ENCODE measurements around the gene FYCO1.

FYCO1 gene

GRCh38 chr3:45987368-45988291 is 8.0 kb downstream of the FYCO1 start:
- peak in 33 of 42 donors; percentile 10 to 74 (median 50) for DNase-seq
- intact Hi-C loops (cut with DNase I) = no loop called here

- intact Hi-C loops (cut with DNase I) = no loop called here
- DNase-seq = no peak
Observed at GRCh38 chr3:45986303-45986982, 9.2 kb downstream of the FYCO1 start.

DNA sequence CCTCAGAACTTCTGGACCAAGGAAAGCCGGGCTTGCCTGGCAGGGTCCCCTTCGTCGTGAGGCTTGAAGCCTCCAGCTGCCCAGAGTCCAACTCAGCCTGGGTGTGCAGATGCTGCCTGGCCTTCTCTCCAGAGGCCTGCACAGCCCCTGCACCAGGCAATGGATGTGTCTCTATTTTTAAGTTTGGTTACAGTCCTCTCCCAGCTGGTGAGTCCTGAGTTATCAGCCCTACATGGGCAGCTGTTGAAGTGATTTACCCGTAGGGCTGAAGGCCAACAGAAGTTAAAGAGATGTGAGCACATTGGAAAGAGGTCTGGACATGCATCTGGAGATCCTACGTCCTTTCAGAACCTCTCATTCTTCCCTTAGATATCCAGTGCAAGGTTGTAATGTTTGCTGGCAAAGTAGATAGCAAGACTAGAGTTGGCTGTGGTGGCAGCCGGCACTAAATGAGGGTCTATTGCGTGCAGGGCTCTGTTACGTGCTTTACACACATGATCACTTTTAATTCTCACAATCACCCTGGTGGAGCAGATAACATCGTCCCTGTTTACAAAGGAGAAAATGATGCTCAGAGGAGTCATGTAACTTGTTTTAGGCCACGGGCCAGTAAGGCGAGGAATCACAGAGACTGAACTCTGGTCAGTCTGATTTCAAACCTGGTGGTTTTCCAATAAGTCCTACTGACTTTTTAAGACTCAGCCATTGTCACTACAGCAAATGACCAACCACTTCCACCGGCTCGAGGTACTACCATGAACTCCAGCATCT is 9.9 kb downstream of the FYCO1 start:
- intact Hi-C loops (cut with DNase I) = no loop called here
- DNase-seq = no peak

- DNase-seq = no peak
- intact Hi-C loops (cut with DNase I) = no loop called here
Observed at GRCh38 chr3:45984331-45985312, 11.0 kb downstream of the FYCO1 start.

- no peak for DNase-seq
- intact Hi-C loops (cut with DNase I) = no loop called here
Observed at GRCh38 chr3:45983770-45984169, 11.9 kb downstream of the FYCO1 start.

DNA sequence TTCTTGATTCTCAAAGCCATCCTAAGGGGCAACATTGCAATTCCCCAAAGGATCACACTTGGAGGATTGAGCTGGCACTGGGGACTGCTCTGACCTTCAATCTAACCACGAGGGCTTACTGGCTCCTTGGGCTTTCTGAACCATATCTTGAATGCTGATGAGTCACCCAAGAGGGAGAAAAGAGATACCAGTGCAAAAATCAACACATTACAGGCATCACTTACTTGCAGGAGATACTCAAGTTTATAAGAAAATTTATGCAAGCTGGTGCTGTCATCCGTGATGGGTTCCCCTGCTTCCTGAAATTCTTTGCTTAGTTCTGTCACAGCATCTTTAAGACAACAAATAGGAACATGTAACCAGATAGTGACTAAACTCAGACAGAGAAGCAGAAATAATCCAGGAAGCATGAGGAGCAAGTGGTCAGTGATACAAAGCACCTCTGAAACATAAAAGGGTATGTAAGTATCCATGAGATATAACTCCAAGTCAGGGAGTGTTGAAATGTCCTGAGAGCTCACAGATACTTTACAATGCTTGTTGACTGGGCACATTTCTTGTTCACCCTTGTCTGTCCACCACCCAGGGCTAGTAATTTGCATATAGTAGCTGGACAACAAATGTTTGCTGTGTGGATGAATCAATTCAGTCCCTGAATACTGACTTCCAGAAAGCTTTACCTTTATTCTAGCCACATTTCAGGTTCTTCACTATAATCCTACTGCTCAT is 14.1 kb downstream of the FYCO1 start:
- no peak for DNase-seq
- intact Hi-C loops (cut with DNase I) = no loop called here

- intact Hi-C loops (cut with DNase I) = no loop called here
Observed at GRCh38 chr3:45980819-45981218, 14.8 kb downstream of the FYCO1 start.

GRCh38 chr3:45980229-45980813 is 15.3 kb downstream of the FYCO1 start:
- no peak for DNase-seq
- intact Hi-C loops (cut with DNase I) = no loop called here

More at GRCh38 chr3:45980819-45981218, 14.8 kb downstream of the FYCO1 start:
- no peak for DNase-seq

- no peak for DNase-seq
- intact Hi-C loops (cut with DNase I) = no loop called here
Observed at GRCh38 chr3:45979378-45979777, 16.2 kb downstream of the FYCO1 start.

DNA sequence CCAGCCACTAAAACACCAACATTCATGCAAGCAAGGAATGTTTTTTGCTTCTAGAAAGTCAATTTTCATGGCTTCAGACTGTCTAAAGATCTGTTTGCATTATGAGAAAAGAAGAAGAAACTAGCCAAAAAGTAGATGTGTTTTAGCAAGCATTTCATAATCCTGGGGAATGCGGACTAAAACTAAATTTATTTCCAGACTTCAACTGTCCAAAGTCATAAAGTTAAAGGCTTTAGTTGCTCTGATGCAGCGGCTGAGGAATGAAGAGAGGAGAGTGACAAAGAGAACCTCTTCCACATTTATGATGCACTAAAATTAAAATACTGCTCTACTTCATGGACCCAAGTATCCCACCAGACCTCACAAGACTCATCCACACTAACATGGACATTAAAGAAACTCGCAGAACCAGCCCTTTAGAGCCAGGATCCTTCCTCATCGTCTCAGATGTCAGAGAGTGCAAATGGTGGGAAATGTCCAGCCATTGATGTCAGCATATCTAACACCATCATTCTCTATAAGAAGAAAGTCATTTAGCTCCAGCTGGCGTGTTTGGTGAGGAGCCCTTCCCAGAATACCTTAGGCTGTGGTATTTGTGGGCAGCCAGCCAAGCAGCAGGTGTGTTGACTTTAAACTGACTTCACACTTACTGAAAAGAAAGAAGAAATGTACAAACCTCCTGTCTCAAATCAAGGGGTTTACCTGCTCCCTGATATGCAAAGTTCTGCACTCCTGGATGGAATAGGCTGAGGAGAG is 17.4 kb downstream of the FYCO1 start:
- intact Hi-C loops (cut with DNase I) = no loop called here
- DNase-seq = no peak

DNA sequence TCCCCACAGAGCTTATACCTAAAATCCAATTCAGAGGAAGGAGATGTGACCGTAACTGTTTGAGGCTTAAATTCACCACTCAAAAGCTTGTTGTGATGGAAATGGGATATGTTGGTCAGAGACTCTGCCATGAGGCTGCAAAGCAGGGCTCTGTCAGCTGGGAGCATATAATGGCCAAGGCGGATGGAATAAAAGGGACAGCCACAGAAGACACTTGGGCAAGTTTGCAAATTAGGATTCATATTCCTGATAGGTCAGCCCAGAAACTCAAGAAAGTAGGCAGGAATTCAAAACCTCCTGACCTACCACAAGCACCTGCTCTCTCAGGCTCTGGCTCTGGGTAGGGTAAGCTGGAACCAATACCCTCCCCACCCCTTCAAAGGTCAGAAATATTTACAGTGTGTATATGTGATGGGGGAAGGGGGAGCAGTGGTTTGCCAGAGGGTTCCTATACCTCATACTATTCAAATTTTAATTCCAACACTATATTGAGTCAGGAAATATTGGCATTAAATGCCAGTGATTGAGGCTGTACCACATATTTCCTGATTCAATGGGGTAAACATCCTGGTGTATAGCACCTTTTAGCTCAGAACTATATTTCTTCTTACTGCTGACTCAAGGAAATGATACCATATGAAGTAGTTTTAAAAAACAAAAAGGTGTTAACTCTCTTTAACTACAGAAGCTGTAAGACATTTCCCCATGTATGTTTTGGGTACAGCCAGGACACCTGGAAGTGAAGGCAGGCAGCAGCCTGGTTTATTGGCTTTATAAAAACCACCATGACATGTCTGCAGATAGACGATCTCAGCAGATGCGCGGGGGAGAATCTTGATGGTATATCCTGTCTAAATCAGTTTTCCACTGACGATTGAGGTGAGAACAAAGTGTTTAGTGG is 19.2 kb downstream of the FYCO1 start:
- intact Hi-C loops (cut with DNase I) = no loop called here
- DNase-seq = no peak

DNA sequence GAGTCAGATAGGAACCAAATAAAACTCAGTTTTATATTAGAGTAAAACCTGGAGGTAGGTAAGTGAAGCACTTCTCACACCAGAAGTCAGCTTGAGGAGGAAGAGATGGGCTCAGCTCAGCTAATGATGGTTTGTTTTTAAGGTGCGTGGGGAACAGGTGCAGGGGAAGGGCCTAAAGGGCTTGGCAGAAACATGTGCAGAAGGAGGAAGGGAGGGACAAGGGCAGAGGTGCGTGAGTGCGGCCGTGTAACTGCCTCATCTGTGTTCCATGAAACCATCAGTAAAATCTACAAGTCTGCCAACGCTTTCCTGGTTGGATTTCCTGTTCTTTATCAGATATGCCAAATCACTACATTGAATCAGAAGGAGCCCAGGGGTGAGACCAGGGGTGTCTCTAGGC is 19.9 kb downstream of the FYCO1 start:
- no peak for DNase-seq
- intact Hi-C loops (cut with DNase I) = no loop called here

- intact Hi-C loops (cut with DNase I) = no loop called here
- DNase-seq = no peak
Observed at GRCh38 chr3:45974686-45975085, 20.9 kb downstream of the FYCO1 start.

GRCh38 chr3:45972534-45973402 is 22.9 kb downstream of the FYCO1 start:
- DNase-seq = peak in 3 of 42 donors; percentile 32 to 43 (median 33)
- intact Hi-C loops (cut with DNase I) = no loop called here

GRCh38 chr3:45969953-45970352 is 25.7 kb downstream of the FYCO1 start:
- intact Hi-C loops (cut with DNase I) = no loop called here
- DNase-seq = no peak
